Uterus (tissue), 2 donors: Measurements from ENCODE around the gene ZSWIM3.

Source experiments
- POLR2A ChIP-seq, 2 donors: fragments of 450-650 bp; IDR thresholded peaks; one replicate each; pipeline ENCODE4 v1.6.1; 2016; ENCODE audit warnings: antibody characterized with exemption in 2 of 2, mild to moderate bottlenecking in 1 of 2, moderate library complexity in 1 of 2
- TF ChIP-seq, protein P1 (sequence below), 4 experiments: fragments of 200-600 bp in 2 of 4; fragments of 450-650 bp in 2 of 4; sonication (generic) in 2 of 4; IDR thresholded peaks; one replicate each; pipeline ENCODE4 v1.5.1; 2016 to 2019; ENCODE audit warnings: antibody characterized with exemption in 4 of 4, mild to moderate bottlenecking in 2 of 4, moderate library complexity in 1 of 4

DNA sequence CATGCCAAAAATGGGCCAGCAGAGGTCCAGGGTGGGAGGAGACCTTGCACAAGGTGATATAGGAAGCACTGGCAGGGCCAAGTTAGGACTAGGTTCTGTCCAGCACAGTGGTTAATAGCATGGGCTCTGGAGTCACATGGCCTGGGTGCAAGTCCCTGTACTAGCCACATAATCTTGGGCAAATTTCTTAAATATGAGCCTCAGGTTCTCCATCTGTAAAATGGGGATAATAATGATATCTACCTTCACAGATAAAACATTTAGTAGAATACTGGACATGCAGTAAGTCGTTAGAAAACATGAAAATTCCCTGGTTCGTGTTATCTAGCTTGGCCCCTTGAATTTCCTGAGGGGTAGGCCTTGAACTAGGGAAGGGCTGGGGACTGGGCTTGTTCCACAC, 39.9 kb downstream of the ZSWIM3 start:
- no peak for TF ChIP-seq POLR2A (IDR thresholded peaks at IDR 0.05)
- TF ChIP-seq, protein P1, sequence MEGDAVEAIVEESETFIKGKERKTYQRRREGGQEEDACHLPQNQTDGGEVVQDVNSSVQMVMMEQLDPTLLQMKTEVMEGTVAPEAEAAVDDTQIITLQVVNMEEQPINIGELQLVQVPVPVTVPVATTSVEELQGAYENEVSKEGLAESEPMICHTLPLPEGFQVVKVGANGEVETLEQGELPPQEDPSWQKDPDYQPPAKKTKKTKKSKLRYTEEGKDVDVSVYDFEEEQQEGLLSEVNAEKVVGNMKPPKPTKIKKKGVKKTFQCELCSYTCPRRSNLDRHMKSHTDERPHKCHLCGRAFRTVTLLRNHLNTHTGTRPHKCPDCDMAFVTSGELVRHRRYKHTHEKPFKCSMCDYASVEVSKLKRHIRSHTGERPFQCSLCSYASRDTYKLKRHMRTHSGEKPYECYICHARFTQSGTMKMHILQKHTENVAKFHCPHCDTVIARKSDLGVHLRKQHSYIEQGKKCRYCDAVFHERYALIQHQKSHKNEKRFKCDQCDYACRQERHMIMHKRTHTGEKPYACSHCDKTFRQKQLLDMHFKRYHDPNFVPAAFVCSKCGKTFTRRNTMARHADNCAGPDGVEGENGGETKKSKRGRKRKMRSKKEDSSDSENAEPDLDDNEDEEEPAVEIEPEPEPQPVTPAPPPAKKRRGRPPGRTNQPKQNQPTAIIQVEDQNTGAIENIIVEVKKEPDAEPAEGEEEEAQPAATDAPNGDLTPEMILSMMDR (IDR thresholded peaks at IDR 0.05): no peak
